Measurements from ENCODE around the gene DYRK1A. TPM values are rescaled to one million over a fixed set of nuclear protein-coding genes. Genes with fewer than 3 reads are reported as not detected.

Gene DYRK1A
- total RNA-seq, 1 donor from 2014 or later, result 64.6 TPM

DNA sequence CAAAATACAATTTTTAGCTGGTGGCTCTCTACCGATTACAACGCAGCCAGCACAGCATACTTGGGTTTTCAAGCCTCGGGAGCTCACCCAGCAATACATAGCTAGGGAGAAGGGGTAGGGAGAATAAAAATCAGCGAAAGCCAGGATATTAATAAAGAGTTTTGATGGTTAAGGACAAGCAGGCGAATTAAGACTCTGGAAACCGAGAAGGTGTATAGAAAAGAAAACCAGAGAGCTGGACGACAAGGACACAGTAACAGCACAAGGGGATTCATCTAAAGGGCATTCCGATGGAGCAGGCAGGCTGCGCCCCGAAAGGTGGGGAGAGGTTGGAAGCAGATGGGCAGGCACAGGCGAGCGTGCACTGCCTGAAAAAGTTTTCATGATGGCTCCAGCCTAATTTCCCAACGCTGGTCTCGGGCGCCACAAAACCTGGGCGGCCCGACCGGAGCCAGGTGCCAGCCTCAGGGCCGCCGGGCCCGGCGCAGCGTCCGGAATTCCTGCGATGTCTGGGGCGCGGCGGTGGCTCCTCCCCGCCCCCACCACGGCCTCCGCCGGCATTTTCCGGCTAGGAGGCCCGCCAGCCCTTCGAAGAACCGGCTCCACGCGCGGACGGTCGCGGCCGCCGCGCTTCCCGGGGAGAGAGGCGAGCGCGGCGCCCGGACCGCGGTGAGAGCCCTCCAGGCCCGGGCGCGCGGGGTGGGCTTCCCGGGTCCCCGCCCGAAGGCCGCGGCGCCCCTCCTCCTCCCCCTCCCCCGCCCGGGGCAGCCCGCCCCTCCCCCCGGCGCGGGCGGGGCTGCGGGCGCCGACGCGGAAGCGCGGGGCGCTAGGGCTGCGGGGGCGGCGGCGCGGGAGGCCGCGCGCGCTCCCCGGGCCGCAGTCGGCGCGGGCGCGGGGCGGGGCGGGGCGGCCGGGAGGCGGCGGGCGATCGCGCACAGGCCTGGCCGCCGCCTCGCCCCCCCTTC, 774 bp upstream of the DYRK1A start:
- peak overlapping the region; percentile 79 for H3K4me3 ChIP-seq
- intact Hi-C loops (cut with micrococcal nuclease), result loop anchor here (10.0 kb wide), 1 partner anchor 101 kb away; the partner anchor contains the start of gene VPS26C
- peaks cover 47% of the 10 kb centered on the region for H3K4me1 ChIP-seq
- no peaks in the 10 kb centered on the region for H3K36me3 ChIP-seq
- no peaks in the 10 kb centered on the region for H3K27me3 ChIP-seq (ENCODE audit: low read depth)
- no peak for TF ChIP-seq CTCF (IDR thresholded peaks at IDR 0.05; ENCODE audit: borderline replicate concordance)
- peak overlapping the region; percentile 100 for H3K27ac ChIP-seq (replicated peaks)
- DNase-seq, result peak; percentile 76
- H3K9me3 ChIP-seq (replicated peaks), result no peaks in the 10 kb centered on the region

- Histone ChIP-seq H3K9me3 (replicated peaks) (no peaks in the 10 kb centered on the region), H3K4me1 (peaks cover 62% of the 10 kb centered on the region), H3K27ac (replicated peaks) (peak overlapping the region; percentile 100), H3K4me3 (peak overlapping the region; percentile 79), H3K36me3 (no peaks in the 10 kb centered on the region), H3K27me3 (ENCODE audit: low read depth) (no peaks in the 10 kb centered on the region)
- no peak for DNase-seq
- no peak for TF ChIP-seq CTCF (IDR thresholded peaks at IDR 0.05; ENCODE audit: borderline replicate concordance)
- intact Hi-C loops (cut with micrococcal nuclease), result loop anchor here (10.0 kb wide), 1 partner anchor 103 kb away; the partner anchor contains the start of gene VPS26C
Observed at GRCh38 chr21:37367336-37367702, 746 bp downstream of the DYRK1A start.

- no peaks in the 10 kb centered on the region for H3K9me3 ChIP-seq (replicated peaks)
- no peaks in the 10 kb centered on the region for H3K27me3 ChIP-seq (ENCODE audit: low read depth)
- no peaks in the 10 kb centered on the region for H3K36me3 ChIP-seq
- intact Hi-C loops (cut with micrococcal nuclease), result loop anchor here (10.0 kb wide), 1 partner anchor 103 kb away; the partner anchor contains the start of gene VPS26C
- no peak for TF ChIP-seq CTCF (IDR thresholded peaks at IDR 0.05; ENCODE audit: borderline replicate concordance)
- DNase-seq, result peak; percentile 56
- H3K4me1 ChIP-seq, result peaks cover 68% of the 10 kb centered on the region
- H3K4me3 ChIP-seq, result peak overlapping the region; percentile 79
- H3K27ac ChIP-seq (replicated peaks), result peak overlapping the region; percentile 100
Observed at GRCh38 chr21:37367703-37368540, 1.3 kb downstream of the DYRK1A start.

DNA sequence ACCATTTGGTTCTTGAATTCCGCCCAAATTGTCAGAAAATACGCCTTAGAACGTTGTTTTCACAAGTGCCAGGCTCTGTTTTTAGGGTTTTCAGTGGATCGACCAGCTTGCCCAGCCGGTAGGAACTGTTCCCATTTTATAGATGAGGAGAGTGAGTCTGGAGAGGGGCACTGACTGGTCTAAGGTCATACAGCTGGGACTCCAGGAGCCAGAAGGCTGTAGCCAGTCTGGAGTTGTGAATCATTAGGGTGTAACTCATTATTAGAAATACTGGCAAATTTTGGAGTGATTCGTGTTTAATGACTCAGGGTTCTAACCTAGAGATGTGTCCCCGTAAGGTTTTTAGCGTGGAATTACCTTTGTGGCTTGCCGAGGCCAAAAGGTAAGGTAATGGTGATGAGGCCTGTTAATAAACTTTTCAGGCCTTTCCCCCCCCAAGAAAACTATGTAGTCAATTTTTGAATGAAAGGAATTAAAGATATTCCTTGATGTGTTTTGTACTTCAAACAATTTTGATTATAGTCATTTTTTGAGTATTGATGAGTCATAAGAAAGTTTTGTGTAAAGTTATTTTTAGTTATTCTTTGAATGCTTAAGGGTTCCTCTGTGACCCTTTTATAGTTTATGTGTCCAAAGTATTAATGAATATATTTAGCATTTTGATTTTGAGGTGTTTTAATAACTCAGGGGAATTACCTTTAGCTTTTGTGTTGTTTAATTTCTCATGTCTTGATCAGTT, 2.1 kb downstream of the DYRK1A start:
- intact Hi-C loops (cut with micrococcal nuclease), result loop anchor here (10.0 kb wide), 1 partner anchor 104 kb away; the partner anchor contains the start of gene VPS26C
- H3K27ac ChIP-seq (replicated peaks), result peak overlapping the region; percentile 100
- no peaks in the 10 kb centered on the region for H3K27me3 ChIP-seq (ENCODE audit: low read depth)
- TF ChIP-seq CTCF (IDR thresholded peaks at IDR 0.05; ENCODE audit: borderline replicate concordance), result no peak
- no peaks in the 10 kb centered on the region for H3K36me3 ChIP-seq
- no peaks in the 10 kb centered on the region for H3K9me3 ChIP-seq (replicated peaks)
- peaks cover 76% of the 10 kb centered on the region for H3K4me1 ChIP-seq
- peak overlapping the region; percentile 79 for H3K4me3 ChIP-seq
- no peak for DNase-seq

Measured in left ventricle myocardium inferior (tissue), 1 donor.